Osteoblast (primary cell): Measurements from ENCODE around the gene MFAP3L. TPM values are rescaled to one million over a fixed set of nuclear protein-coding genes. Genes with fewer than 3 reads are reported as not detected.

ENCODE experiments used
- DNase-seq: peaks from one replicate; pipeline ENCODE4 v3.0.0; 2011; ENCODE audit warnings: low spot score, mixed read lengths; ENCODE audit not compliant: insufficient read length; ENCODE audit errors: missing footprints
- H2AFZ ChIP-seq: 2 replicates; pipeline ENCODE4 v1.6.0; 2011; ENCODE audit warnings: mild to moderate bottlenecking, low read length
- H3K27ac ChIP-seq: 2 replicates; pipeline ENCODE4 v1.5.1; 2011; ENCODE audit warnings: mild to moderate bottlenecking, low read depth, low read length, moderate library complexity
- H3K27me3 ChIP-seq: 2 replicates; pipeline ENCODE4 v1.6.0; 2012; ENCODE audit warnings: mild to moderate bottlenecking, control low read depth, inconsistent platforms, low read length, moderate library complexity; ENCODE audit not compliant: insufficient read depth
- H3K36me3 ChIP-seq: 2 replicates; pipeline ENCODE4 v1.5.1; 2011; ENCODE audit warnings: mild to moderate bottlenecking, low read length, control low read depth, moderate library complexity; ENCODE audit not compliant: insufficient read depth
- H3K4me1 ChIP-seq: 2 replicates; pipeline ENCODE4 v1.5.1; 2011; ENCODE audit warnings: mild to moderate bottlenecking, low read length, control low read depth, moderate library complexity; ENCODE audit not compliant: insufficient read depth
- H3K4me2 ChIP-seq: 2 replicates; pipeline ENCODE4 v1.6.0; 2011; ENCODE audit warnings: mild to moderate bottlenecking, low read length; ENCODE audit not compliant: insufficient read depth
- H3K4me3 ChIP-seq: fragments of 200-600 bp; sonication (generic); 3 replicates; pipeline ENCODE4 v1.5.1; 2012; ENCODE audit warnings: mild to moderate bottlenecking, low read length, inconsistent platforms; ENCODE audit not compliant: insufficient read depth
- H3K79me2 ChIP-seq: 2 replicates; pipeline ENCODE4 v1.6.0; 2012; ENCODE audit warnings: mild to moderate bottlenecking, low read length, control low read depth, inconsistent platforms; ENCODE audit not compliant: insufficient read depth
- H3K9me3 ChIP-seq: 2 replicates; pipeline ENCODE4 v1.5.1; 2011; ENCODE audit warnings: low read depth, low read length, control low read depth
- H4K20me1 ChIP-seq: 2 replicates; pipeline ENCODE4 v1.6.0; 2012; ENCODE audit warnings: mild to moderate bottlenecking, low read length, control low read depth; ENCODE audit not compliant: insufficient read depth
- CTCF ChIP-seq: IDR thresholded peaks from 2 replicates; pipeline ENCODE4 v1.5.1; 2011; ENCODE audit warnings: mild to moderate bottlenecking, low read depth, low read length, moderate library complexity; ENCODE audit errors: extremely low read depth
- total RNA-seq: library from RNA; depleted of rRNA; stranded (reverse); fragments of >200 nt; gene quantifications from 2 replicates; pipeline ENCODE4 v1.2.3, GENCODE V29; 2012

Gene MFAP3L
- total RNA-seq, 1 donor = 7.6 TPM

- Histone ChIP-seq H2AFZ (no peak overlapping the region), H3K4me2 (no peak overlapping the region), H3K36me3 (peaks cover 16% of the 10 kb centered on the region), H3K79me2 (no peaks in the 10 kb centered on the region), H3K27ac (no peak overlapping the region), H3K9me3 (no peaks in the 10 kb centered on the region), H4K20me1 (no peaks in the 10 kb centered on the region), H3K4me3 (no peak overlapping the region), H3K27me3 (no peaks in the 10 kb centered on the region), H3K4me1 (no peaks in the 10 kb centered on the region)
- TF ChIP-seq CTCF = no peak
- DNase-seq = no peak
Observed at GRCh38 chr4:170058826-170059225, 32.6 kb upstream of the MFAP3L start.

GRCh38 chr4:170057866-170058265 lies 31.7 kb upstream of the MFAP3L start:
- Histone ChIP-seq H3K4me2 (no peak overlapping the region), H3K27me3 (no peaks in the 10 kb centered on the region), H3K36me3 (peaks cover 9% of the 10 kb centered on the region), H4K20me1 (no peaks in the 10 kb centered on the region), H3K27ac (no peak overlapping the region), H2AFZ (no peak overlapping the region), H3K9me3 (no peaks in the 10 kb centered on the region), H3K4me1 (no peaks in the 10 kb centered on the region), H3K4me3 (no peak overlapping the region), H3K79me2 (no peaks in the 10 kb centered on the region)
- DNase-seq = no peak
- no peak for TF ChIP-seq CTCF

- Histone ChIP-seq H3K4me3 (no peak overlapping the region), H2AFZ (no peak overlapping the region), H3K27ac (no peak overlapping the region), H4K20me1 (no peaks in the 10 kb centered on the region), H3K27me3 (no peaks in the 10 kb centered on the region), H3K4me1 (no peaks in the 10 kb centered on the region), H3K36me3 (no peaks in the 10 kb centered on the region), H3K79me2 (no peaks in the 10 kb centered on the region), H3K9me3 (no peaks in the 10 kb centered on the region), H3K4me2 (no peak overlapping the region)
- no peak for DNase-seq
- no peak for TF ChIP-seq CTCF
Observed at GRCh38 chr4:170052919-170053318, 26.7 kb upstream of the MFAP3L start.

GRCh38 chr4:170051402-170051801 lies 25.2 kb upstream of the MFAP3L start:
- Histone ChIP-seq H3K27ac (no peak overlapping the region), H3K9me3 (no peaks in the 10 kb centered on the region), H4K20me1 (no peaks in the 10 kb centered on the region)

More at GRCh38 chr4:170051402-170051801, 25.2 kb upstream of the MFAP3L start:
- Histone ChIP-seq H3K79me2 (no peaks in the 10 kb centered on the region), H3K4me3 (no peak overlapping the region), H3K4me2 (no peak overlapping the region), H3K36me3 (no peaks in the 10 kb centered on the region), H2AFZ (no peak overlapping the region), H3K4me1 (no peaks in the 10 kb centered on the region), H3K27me3 (no peaks in the 10 kb centered on the region)
- DNase-seq = no peak
- TF ChIP-seq CTCF = no peak
